A673 (cell line): ENCODE data around the gene LCN10. TPM values are rescaled to one million over a fixed set of nuclear protein-coding genes. Genes with fewer than 3 reads are reported as not detected.

ENCODE experiments used
- Bru-seq: library from RNA; stranded (reverse); fragments of 400-500 nt; gene quantifications from one replicate; lab custom pipeline; 2021; lab: Mats Ljungman, UMichigan
- BruChase-seq, 2 experiments: library from RNA; stranded (reverse); fragments of 400-500 nt; gene quantifications; one replicate each; lab custom pipeline; 2021; lab: Mats Ljungman, UMichigan
- BruUV-seq: library from RNA; stranded (reverse); fragments of 400-500 nt; replicated peaks from 2 replicates; lab custom pipeline; 2021; lab: Mats Ljungman, UMichigan
- CTCF ChIA-PET: fragments of 300-600 bp; sonication (Branson Sonifier 250); formaldehyde crosslinking; loops from one replicate; lab custom pipeline; 2022; ENCODE audit warnings: antibody characterized with exemption; lab: Charles Lee
- POLR2A ChIA-PET: fragments of 300-600 bp; sonication (Branson Sonifier 250); formaldehyde crosslinking; loops from one replicate; lab custom pipeline; 2022; ENCODE audit warnings: antibody characterized with exemption; ENCODE audit not compliant: low non-redundant PET; lab: Charles Lee
- DNase-seq: peaks from one replicate; pipeline ENCODE4 v3.0.0-alpha.2; 2015; ENCODE audit warnings: low spot score
- H3K27ac ChIP-seq: fragments of 200-600 bp; sonication (generic); 2 replicates; pipeline ENCODE4 v1.5.1; 2016; ENCODE audit warnings: mixed run types, low read depth, mild to moderate bottlenecking, mixed read lengths, antibody characterized with exemption, low read length; ENCODE audit not compliant: poor library complexity, severe bottlenecking
- H3K27me3 ChIP-seq: fragments of 200-600 bp; sonication (generic); replicated peaks from 2 replicates; pipeline ENCODE4 v1.6.1; 2017; ENCODE audit warnings: mixed run types, low read depth, mild to moderate bottlenecking, mixed read lengths, antibody characterized with exemption, low read length; ENCODE audit not compliant: insufficient read depth, poor library complexity
- H3K36me3 ChIP-seq: fragments of 200-600 bp; sonication (generic); 2 replicates; pipeline ENCODE4 v1.6.1; 2016; ENCODE audit warnings: mixed run types, mild to moderate bottlenecking, mixed read lengths, antibody characterized with exemption, low read length; ENCODE audit not compliant: insufficient read depth, poor library complexity, severe bottlenecking
- H3K4me1 ChIP-seq: fragments of 200-600 bp; sonication (generic); 2 replicates; pipeline ENCODE4 v1.6.1; 2017; ENCODE audit warnings: mixed run types, mild to moderate bottlenecking, mixed read lengths, antibody characterized with exemption, low read length; ENCODE audit not compliant: insufficient read depth, poor library complexity, severe bottlenecking
- H3K4me3 ChIP-seq: fragments of 200-600 bp; sonication (generic); 2 replicates; pipeline ENCODE4 v1.5.1; 2016; ENCODE audit warnings: low read depth, mixed run types, mild to moderate bottlenecking, mixed read lengths, low read length; ENCODE audit not compliant: poor library complexity, severe bottlenecking
- H3K9me3 ChIP-seq: fragments of 200-600 bp; sonication (generic); 2 replicates; pipeline ENCODE4 v1.6.1; 2016; ENCODE audit warnings: mixed run types, low read depth, mild to moderate bottlenecking, mixed read lengths, antibody characterized with exemption, low read length; ENCODE audit not compliant: poor library complexity, severe bottlenecking
- CTCF ChIP-seq: fragments of 300-800, 200-600 bp; sonication (generic); conservative IDR thresholded peaks from 2 replicates; pipeline ENCODE4 v1.5.1; 2017; ENCODE audit warnings: low read depth, mild to moderate bottlenecking, antibody characterized with exemption, low read length, moderate library complexity, mixed read lengths
- EZH2 ChIP-seq: fragments of 200-600 bp; sonication (generic); IDR thresholded peaks from 2 replicates; pipeline ENCODE4 v1.6.1; 2017; ENCODE audit warnings: borderline replicate concordance, low read depth, mild to moderate bottlenecking, mixed read lengths, antibody characterized with exemption, low read length; ENCODE audit not compliant: poor library complexity, severe bottlenecking
- intact Hi-C: fragments of 100-400 bp; cut with micrococcal nuclease; formaldehyde crosslinking; loops from one replicate; pipeline ENCODE4 v1.10.0; 2022; ENCODE audit not compliant: unreplicated experiment
- long read RNA-seq: library from polyadenylated mRNA; stranded (forward); transcript quantifications from one replicate; pipeline ENCODE4 v2.0.0, GENCODE V29; 2022
- total RNA-seq: library from RNA; stranded (reverse); gene quantifications from 2 replicates; pipeline ENCODE4 v1.2.3, GENCODE V29; 2021

LCN10 gene
- total RNA-seq: 0.15 and 0.35 TPM in 2 replicates
- Bru-seq, nascent RNA: not detected
- not detected for BruChase-seq, experiment 1, labeled RNA remaining after a 2-hour chase
- not detected for BruChase-seq, experiment 2, labeled RNA remaining after a 6-hour chase
- long read RNA-seq: 0 reads

- Histone ChIP-seq H3K36me3 (no peaks in the 10 kb centered on the region), H3K4me1 (peaks cover 13% of the 10 kb centered on the region), H3K27ac (no peak within 1 kb of the TSS), H3K9me3 (no peaks in the 10 kb centered on the region), H3K27me3 (no peaks in the 10 kb centered on the region), H3K4me3 (no peak within 1 kb of the TSS)
- no TSS peak for BruUV-seq
- DNase-seq: no peak
- TF ChIP-seq EZH2: no peak
- no peak for TF ChIP-seq CTCF
- POLR2A ChIA-PET: no interaction called here
- CTCF ChIA-PET: no interaction called here
- intact Hi-C loops: no loop called here
These were observed at the start of gene LCN10 for GRCh38 chr9:136742591-136743391. Gene LCN10, minus strand, starts transcription at chr9:136742940. Its CDS starts 37 bp downstream, at chr9:136742903.

- ChIA-PET CTCF (no interaction called here), POLR2A (no interaction called here)
- Histone ChIP-seq H3K4me1 (peaks cover 16% of the 10 kb centered on the region), H3K36me3 (no peaks in the 10 kb centered on the region), H3K27ac (peak overlapping the region; percentile 94), H3K27me3 (no peaks in the 10 kb centered on the region), H3K4me3 (peak overlapping the region; percentile 96), H3K9me3 (no peaks in the 10 kb centered on the region)
- intact Hi-C loops: loop anchor here (5.0 kb wide), 1 partner anchor 431 kb away; the partner anchor contains the start of gene RNF208
- peak; percentile 69 for DNase-seq
- BruUV-seq: TSS peak; percentile 32
- TF ChIP-seq EZH2 (no peak), CTCF (peak; percentile 98)
These were observed 49.0 kb upstream of the LCN10 start for GRCh38 chr9:136791516-136792276.
